Liver (tissue), 9 donors: ENCODE results near the gene EHMT1. TPM values are rescaled to one million over a fixed set of nuclear protein-coding genes. Genes with fewer than 3 reads are reported as not detected.

ENCODE experiments used
- DNase-seq: peaks from one replicate; pipeline ENCODE4 v3.0.0-alpha.2; 2017; ENCODE audit warnings: low spot score
- H3K27ac ChIP-seq, 2 donors: one replicate each; pipeline ENCODE4 v1.7.0; 2013; ENCODE audit warnings: inconsistent platforms in 2 of 2, low read length in 2 of 2, control low read depth in 1 of 2, low read depth in 1 of 2, mild to moderate bottlenecking in 1 of 2
- H3K27me3 ChIP-seq, 4 donors: one replicate each; pipeline versions ENCODE4 v1.6.1 to v1.7.0; 2013; ENCODE audit warnings: low read length in 3 of 4, inconsistent platforms in 1 of 4, mild to moderate bottlenecking in 1 of 4, moderate library complexity in 1 of 4; ENCODE audit not compliant: control insufficient read depth in 4 of 4, insufficient read depth in 4 of 4
- H3K36me3 ChIP-seq, 4 donors: one replicate each; pipeline versions ENCODE4 v1.6.1 to v1.7.0; 2013; ENCODE audit warnings: low read length in 3 of 4, mild to moderate bottlenecking in 3 of 4, low read depth in 1 of 4, moderate library complexity in 1 of 4; ENCODE audit not compliant: control insufficient read depth in 4 of 4, insufficient read depth in 3 of 4
- H3K4me1 ChIP-seq, 4 donors: one replicate each; pipeline versions ENCODE4 v1.6.1 to v1.7.0; 2013; ENCODE audit warnings: low read length in 3 of 4, mild to moderate bottlenecking in 3 of 4, moderate library complexity in 1 of 4; ENCODE audit not compliant: control insufficient read depth in 4 of 4, insufficient read depth in 4 of 4
- H3K4me3 ChIP-seq, 3 donors: one replicate each; pipeline versions ENCODE4 v1.6.1 to v1.7.0; 2013; ENCODE audit warnings: low read length in 3 of 3, control low read depth in 1 of 3, low read depth in 1 of 3, mild to moderate bottlenecking in 1 of 3
- H3K9ac ChIP-seq, 2 donors: one replicate each; pipeline ENCODE4 v1.7.0; 2013; ENCODE audit warnings: low read length in 2 of 2, mild to moderate bottlenecking in 2 of 2, moderate library complexity in 2 of 2, control low read depth in 1 of 2, low read depth in 1 of 2
- H3K9me3 ChIP-seq, 4 donors: one replicate each; pipeline versions ENCODE4 v1.6.1 to v1.7.0; 2013; ENCODE audit warnings: low read length in 3 of 4; ENCODE audit not compliant: control insufficient read depth in 4 of 4
- ATF3 ChIP-seq: IDR thresholded peaks from 2 replicates; pipeline ENCODE4 v1.6.1; 2016; ENCODE audit warnings: antibody characterized with exemption
- CTCF ChIP-seq: fragments of 150-350 bp; IDR thresholded peaks from 2 replicates; pipeline ENCODE4 v1.5.1; 2017; ENCODE audit warnings: improper control_type of control experiment, low read depth, low read length; ENCODE audit not compliant: missing input control
- EGR1 ChIP-seq, 2 donors: IDR thresholded peaks; 2 replicates each; pipeline ENCODE4 v1.6.1; 2016 to 2018; ENCODE audit warnings: antibody characterized with exemption in 2 of 2, low read depth in 2 of 2
- FOXA1 ChIP-seq: IDR thresholded peaks from 2 replicates; pipeline ENCODE4 v1.6.1; 2016; ENCODE audit warnings: antibody characterized with exemption
- FOXA2 ChIP-seq: IDR thresholded peaks from 2 replicates; pipeline ENCODE4 v1.6.1; 2016; ENCODE audit warnings: antibody characterized with exemption
- GABPA ChIP-seq, 2 donors: IDR thresholded peaks in 1 of 2; conservative IDR thresholded peaks in 1 of 2; 2 replicates each; pipeline ENCODE4 v1.6.1; 2016; ENCODE audit warnings: antibody characterized with exemption in 2 of 2, mild to moderate bottlenecking in 1 of 2, moderate library complexity in 1 of 2
- HNF4A ChIP-seq, 2 donors: conservative IDR thresholded peaks; 2 replicates each; pipeline ENCODE4 v1.6.1; 2016; ENCODE audit warnings: antibody characterized with exemption in 2 of 2, mild to moderate bottlenecking in 2 of 2
- HNF4G ChIP-seq: IDR thresholded peaks from 2 replicates; pipeline ENCODE4 v1.6.1; 2016; ENCODE audit warnings: antibody characterized with exemption
- JUND ChIP-seq, 2 donors: IDR thresholded peaks; 2 replicates each; pipeline ENCODE4 v1.6.1; 2016; ENCODE audit warnings: antibody characterized with exemption in 2 of 2
- MAX ChIP-seq: IDR thresholded peaks from 2 replicates; pipeline ENCODE4 v1.6.1; 2016; ENCODE audit warnings: antibody characterized with exemption
- NR2F2 ChIP-seq: IDR thresholded peaks from 2 replicates; pipeline ENCODE4 v1.6.1; 2016; ENCODE audit warnings: antibody characterized with exemption
- RAD21 ChIP-seq, 2 donors: IDR thresholded peaks; 2 replicates each; pipeline ENCODE4 v1.6.1; 2016; ENCODE audit warnings: antibody characterized with exemption in 2 of 2, mild to moderate bottlenecking in 2 of 2
- RXRA ChIP-seq, 2 donors: IDR thresholded peaks; 2 replicates each; pipeline ENCODE4 v1.6.1; 2017 to 2018; ENCODE audit warnings: antibody characterized with exemption in 2 of 2, mild to moderate bottlenecking in 1 of 2
- SP1 ChIP-seq: IDR thresholded peaks from 2 replicates; pipeline ENCODE4 v1.6.1; 2018; ENCODE audit warnings: antibody characterized with exemption, mild to moderate bottlenecking
- TAF1 ChIP-seq: conservative IDR thresholded peaks from 2 replicates; pipeline ENCODE4 v1.6.1; 2016; ENCODE audit warnings: antibody characterized with exemption, mild to moderate bottlenecking
- YY1 ChIP-seq: IDR thresholded peaks from 2 replicates; pipeline ENCODE4 v1.6.1; 2016; ENCODE audit warnings: antibody characterized with exemption, mild to moderate bottlenecking
- WGBS: extraction: QIAGEN DNeasy Blood & Tissue Kit; methylation state at CpG from one replicate; pipeline ENCODE4 v1.1.7; 2013; 5-methylcytosine and 5-hydroxymethylcytosine counted together
- polyA plus RNA-seq, 2 donors: library from polyadenylated mRNA; stranded (reverse) in 1 of 2; unstranded in 1 of 2; fragments of 200-250 nt in 1 of 2; fragments of >200 nt in 1 of 2; fragmentation: Nextera tagmentation in 1 of 2; extraction: Ambion mirVana in 1 of 2; gene quantifications; one replicate each; pipeline versions ENCODE4 v1.2.1 to v1.2.3, GENCODE V29; 2013 to 2015
- total RNA-seq, 2 donors: library from RNA; depleted of rRNA; stranded (reverse); fragments of >200 nt; gene quantifications; one replicate each; pipeline ENCODE4 v1.2.3, GENCODE V29; 2014
- TF ChIP-seq, protein P1 (sequence below): IDR thresholded peaks from 2 replicates; pipeline ENCODE4 v1.6.1; 2016; ENCODE audit warnings: antibody characterized with exemption, mild to moderate bottlenecking
- TF ChIP-seq, protein P2 (sequence below): IDR thresholded peaks from 2 replicates; pipeline ENCODE4 v1.6.1; 2016; ENCODE audit warnings: antibody characterized with exemption
- donor health status: healthy.
- donor health status: healthy.
- donor health status: healthy.
- donor health status: healthy.
- donor health status: healthy.

The EHMT1 gene
- total and polyA plus RNA-seq, 4 donors, result 16.1 to 48.2 (median 27.3) TPM

GRCh38 chr9:137673886-137674285 is 55.1 kb downstream of the EHMT1 start (continued):
- TF ChIP-seq, protein P1, sequence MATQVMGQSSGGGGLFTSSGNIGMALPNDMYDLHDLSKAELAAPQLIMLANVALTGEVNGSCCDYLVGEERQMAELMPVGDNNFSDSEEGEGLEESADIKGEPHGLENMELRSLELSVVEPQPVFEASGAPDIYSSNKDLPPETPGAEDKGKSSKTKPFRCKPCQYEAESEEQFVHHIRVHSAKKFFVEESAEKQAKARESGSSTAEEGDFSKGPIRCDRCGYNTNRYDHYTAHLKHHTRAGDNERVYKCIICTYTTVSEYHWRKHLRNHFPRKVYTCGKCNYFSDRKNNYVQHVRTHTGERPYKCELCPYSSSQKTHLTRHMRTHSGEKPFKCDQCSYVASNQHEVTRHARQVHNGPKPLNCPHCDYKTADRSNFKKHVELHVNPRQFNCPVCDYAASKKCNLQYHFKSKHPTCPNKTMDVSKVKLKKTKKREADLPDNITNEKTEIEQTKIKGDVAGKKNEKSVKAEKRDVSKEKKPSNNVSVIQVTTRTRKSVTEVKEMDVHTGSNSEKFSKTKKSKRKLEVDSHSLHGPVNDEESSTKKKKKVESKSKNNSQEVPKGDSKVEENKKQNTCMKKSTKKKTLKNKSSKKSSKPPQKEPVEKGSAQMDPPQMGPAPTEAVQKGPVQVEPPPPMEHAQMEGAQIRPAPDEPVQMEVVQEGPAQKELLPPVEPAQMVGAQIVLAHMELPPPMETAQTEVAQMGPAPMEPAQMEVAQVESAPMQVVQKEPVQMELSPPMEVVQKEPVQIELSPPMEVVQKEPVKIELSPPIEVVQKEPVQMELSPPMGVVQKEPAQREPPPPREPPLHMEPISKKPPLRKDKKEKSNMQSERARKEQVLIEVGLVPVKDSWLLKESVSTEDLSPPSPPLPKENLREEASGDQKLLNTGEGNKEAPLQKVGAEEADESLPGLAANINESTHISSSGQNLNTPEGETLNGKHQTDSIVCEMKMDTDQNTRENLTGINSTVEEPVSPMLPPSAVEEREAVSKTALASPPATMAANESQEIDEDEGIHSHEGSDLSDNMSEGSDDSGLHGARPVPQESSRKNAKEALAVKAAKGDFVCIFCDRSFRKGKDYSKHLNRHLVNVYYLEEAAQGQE, result no peak
- TF ChIP-seq FOXA1 (no peak), NR2F2 (no peak), EGR1 (IDR thresholded peaks at IDR 0.05; ENCODE audit: low read depth in 2 of 2) (no peak), ATF3 (no peak)

DNA sequence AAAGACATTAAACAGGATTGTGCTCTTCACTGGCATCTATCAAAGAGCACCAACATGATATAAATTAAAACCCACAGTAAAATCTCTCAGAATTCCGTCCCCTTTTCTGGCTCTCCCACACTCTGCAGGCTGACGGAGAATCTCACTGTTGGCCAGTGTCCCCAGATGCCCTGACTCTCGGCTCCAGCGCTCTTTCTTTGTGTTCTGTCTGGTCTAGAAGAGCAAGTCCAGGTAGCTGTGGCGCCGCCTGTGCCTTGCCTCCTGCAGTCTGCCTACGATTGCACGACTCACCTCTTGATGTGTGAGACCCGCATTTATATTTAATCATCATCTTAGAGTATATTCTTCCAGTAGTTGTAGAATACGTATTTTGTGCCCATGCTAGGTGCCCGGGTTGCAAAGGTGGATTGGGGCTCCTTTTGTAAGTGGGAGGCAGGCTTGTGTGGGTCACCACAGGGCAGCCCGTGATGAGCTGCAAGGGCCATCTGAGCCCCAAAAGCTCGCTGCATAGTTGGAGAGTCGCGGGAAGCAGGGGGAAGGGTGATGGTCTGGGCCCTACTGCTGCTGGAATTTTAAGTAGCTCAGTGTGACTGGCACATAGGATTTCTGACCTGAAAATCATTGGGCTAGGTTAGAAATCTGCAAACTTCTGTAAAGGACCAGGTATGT is 55.6 kb downstream of the EHMT1 start:
- Histone ChIP-seq H3K9ac (no peak overlapping the region), H3K36me3 (peaks cover 0 to 3% (median 1%) of the 10 kb centered on the region in 4 donors), H3K27ac (no peak overlapping the region), H3K27me3 (no peaks in the 10 kb centered on the region), H3K4me3 (no peak overlapping the region), H3K4me1 (peaks cover 3 to 51% (median 30%) of the 10 kb centered on the region in 4 donors), H3K9me3 (no peaks in the 10 kb centered on the region)
- TF ChIP-seq JUND (IDR thresholded peaks at IDR 0.05), result no peak
- TF ChIP-seq GABPA (IDR thresholded peaks at IDR 0.05 in 1 of 2, conservative IDR thresholded peaks at IDR 0.05 in 1 of 2), result no peak
- no peak for TF ChIP-seq HNF4G
- no peak for TF ChIP-seq HNF4A (conservative IDR thresholded peaks at IDR 0.05)
- TF ChIP-seq FOXA1, result no peak
- TF ChIP-seq, protein P2, sequence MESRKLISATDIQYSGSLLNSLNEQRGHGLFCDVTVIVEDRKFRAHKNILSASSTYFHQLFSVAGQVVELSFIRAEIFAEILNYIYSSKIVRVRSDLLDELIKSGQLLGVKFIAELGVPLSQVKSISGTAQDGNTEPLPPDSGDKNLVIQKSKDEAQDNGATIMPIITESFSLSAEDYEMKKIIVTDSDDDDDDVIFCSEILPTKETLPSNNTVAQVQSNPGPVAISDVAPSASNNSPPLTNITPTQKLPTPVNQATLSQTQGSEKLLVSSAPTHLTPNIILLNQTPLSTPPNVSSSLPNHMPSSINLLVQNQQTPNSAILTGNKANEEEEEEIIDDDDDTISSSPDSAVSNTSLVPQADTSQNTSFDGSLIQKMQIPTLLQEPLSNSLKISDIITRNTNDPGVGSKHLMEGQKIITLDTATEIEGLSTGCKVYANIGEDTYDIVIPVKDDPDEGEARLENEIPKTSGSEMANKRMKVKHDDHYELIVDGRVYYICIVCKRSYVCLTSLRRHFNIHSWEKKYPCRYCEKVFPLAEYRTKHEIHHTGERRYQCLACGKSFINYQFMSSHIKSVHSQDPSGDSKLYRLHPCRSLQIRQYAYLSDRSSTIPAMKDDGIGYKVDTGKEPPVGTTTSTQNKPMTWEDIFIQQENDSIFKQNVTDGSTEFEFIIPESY, result no peak
- no peak for TF ChIP-seq RAD21 (IDR thresholded peaks at IDR 0.05)
- no peak for TF ChIP-seq FOXA2
- no peak for TF ChIP-seq EGR1 (IDR thresholded peaks at IDR 0.05; ENCODE audit: low read depth in 2 of 2)
- no peak for TF ChIP-seq YY1
- TF ChIP-seq TAF1, result no peak
- no peak for TF ChIP-seq SP1
- no peak for TF ChIP-seq MAX
- TF ChIP-seq, protein P1, result no peak
- no peak for TF ChIP-seq NR2F2
- TF ChIP-seq ATF3, result no peak
- TF ChIP-seq CTCF, result no peak
- TF ChIP-seq RXRA (IDR thresholded peaks at IDR 0.05), result no peak
- no peak for DNase-seq
- 84% methylated on average over 15 of the region's 15 CpGs for WGBS
